ENCODE results near the gene SLC7A5.

DNA sequence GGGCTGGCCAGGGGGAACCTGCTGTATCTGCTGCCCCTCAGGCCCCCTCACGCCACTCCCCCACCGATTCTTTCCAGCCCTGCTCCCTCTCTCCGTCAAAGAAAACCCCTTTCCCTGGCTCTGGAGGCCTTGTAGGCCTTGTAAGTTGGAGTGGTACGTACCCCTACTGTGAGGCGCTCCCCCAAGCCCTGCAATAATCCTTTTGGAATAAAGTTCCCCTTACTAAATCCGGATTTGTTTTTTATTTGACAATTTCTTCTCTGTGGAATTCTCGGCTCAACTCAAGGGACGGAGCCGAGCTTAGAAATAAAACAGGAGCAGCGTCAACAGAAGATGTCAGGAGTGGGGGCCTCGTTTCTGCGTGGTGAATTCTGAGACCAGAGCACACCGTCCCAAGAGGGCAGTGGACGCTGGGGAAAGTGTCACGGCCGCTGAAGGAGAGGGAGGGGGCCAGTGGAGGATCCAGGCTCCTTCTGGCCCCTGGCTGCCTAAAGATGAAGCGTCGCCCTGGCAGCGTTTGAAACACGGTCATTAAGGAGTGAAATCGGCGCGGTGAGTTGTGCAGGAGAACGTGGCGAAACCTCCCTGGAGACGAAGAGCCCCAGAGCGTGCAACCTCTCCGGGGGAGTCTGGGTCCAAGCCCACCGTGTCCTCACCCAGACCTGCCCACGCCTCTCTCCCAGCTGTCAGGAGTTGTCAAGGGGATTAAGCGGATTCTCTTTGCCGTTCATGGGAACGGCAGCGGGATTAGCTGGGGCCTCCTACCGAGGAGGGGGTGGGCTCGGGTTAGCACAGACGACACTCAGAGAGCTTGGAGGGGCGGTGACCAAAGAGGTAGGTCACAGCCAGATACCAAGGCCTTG, 47.0 kb downstream of the SLC7A5 start:
- no peak for TF ChIP-seq NCOA2 (CRISPR knock-in tag; IDR thresholded peaks at IDR 0.05)
- TF ChIP-seq, protein P1, sequence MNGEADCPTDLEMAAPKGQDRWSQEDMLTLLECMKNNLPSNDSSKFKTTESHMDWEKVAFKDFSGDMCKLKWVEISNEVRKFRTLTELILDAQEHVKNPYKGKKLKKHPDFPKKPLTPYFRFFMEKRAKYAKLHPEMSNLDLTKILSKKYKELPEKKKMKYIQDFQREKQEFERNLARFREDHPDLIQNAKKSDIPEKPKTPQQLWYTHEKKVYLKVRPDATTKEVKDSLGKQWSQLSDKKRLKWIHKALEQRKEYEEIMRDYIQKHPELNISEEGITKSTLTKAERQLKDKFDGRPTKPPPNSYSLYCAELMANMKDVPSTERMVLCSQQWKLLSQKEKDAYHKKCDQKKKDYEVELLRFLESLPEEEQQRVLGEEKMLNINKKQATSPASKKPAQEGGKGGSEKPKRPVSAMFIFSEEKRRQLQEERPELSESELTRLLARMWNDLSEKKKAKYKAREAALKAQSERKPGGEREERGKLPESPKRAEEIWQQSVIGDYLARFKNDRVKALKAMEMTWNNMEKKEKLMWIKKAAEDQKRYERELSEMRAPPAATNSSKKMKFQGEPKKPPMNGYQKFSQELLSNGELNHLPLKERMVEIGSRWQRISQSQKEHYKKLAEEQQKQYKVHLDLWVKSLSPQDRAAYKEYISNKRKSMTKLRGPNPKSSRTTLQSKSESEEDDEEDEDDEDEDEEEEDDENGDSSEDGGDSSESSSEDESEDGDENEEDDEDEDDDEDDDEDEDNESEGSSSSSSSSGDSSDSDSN (CRISPR knock-in tag; IDR thresholded peaks at IDR 0.05), result no peak
- no peak for TF ChIP-seq HOXA9 (CRISPR knock-in tag; IDR thresholded peaks at IDR 0.05; ENCODE audit: borderline replicate concordance)
- no peak for TF ChIP-seq TP53 (CRISPR knock-in tag; conservative IDR thresholded peaks at IDR 0.05)
- no peak for TF ChIP-seq KAT8 (CRISPR knock-in tag; IDR thresholded peaks at IDR 0.05)
- TF ChIP-seq ZNF589 (CRISPR knock-in tag; conservative IDR thresholded peaks at IDR 0.05), result no peak
- TF ChIP-seq, protein P2, sequence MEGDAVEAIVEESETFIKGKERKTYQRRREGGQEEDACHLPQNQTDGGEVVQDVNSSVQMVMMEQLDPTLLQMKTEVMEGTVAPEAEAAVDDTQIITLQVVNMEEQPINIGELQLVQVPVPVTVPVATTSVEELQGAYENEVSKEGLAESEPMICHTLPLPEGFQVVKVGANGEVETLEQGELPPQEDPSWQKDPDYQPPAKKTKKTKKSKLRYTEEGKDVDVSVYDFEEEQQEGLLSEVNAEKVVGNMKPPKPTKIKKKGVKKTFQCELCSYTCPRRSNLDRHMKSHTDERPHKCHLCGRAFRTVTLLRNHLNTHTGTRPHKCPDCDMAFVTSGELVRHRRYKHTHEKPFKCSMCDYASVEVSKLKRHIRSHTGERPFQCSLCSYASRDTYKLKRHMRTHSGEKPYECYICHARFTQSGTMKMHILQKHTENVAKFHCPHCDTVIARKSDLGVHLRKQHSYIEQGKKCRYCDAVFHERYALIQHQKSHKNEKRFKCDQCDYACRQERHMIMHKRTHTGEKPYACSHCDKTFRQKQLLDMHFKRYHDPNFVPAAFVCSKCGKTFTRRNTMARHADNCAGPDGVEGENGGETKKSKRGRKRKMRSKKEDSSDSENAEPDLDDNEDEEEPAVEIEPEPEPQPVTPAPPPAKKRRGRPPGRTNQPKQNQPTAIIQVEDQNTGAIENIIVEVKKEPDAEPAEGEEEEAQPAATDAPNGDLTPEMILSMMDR (CRISPR knock-in tag; IDR thresholded peaks at IDR 0.05), result no peak
- no peak for TF ChIP-seq ZNF530 (CRISPR knock-in tag; IDR thresholded peaks at IDR 0.05; ENCODE audit: low read depth)
- TF ChIP-seq, protein P3, sequence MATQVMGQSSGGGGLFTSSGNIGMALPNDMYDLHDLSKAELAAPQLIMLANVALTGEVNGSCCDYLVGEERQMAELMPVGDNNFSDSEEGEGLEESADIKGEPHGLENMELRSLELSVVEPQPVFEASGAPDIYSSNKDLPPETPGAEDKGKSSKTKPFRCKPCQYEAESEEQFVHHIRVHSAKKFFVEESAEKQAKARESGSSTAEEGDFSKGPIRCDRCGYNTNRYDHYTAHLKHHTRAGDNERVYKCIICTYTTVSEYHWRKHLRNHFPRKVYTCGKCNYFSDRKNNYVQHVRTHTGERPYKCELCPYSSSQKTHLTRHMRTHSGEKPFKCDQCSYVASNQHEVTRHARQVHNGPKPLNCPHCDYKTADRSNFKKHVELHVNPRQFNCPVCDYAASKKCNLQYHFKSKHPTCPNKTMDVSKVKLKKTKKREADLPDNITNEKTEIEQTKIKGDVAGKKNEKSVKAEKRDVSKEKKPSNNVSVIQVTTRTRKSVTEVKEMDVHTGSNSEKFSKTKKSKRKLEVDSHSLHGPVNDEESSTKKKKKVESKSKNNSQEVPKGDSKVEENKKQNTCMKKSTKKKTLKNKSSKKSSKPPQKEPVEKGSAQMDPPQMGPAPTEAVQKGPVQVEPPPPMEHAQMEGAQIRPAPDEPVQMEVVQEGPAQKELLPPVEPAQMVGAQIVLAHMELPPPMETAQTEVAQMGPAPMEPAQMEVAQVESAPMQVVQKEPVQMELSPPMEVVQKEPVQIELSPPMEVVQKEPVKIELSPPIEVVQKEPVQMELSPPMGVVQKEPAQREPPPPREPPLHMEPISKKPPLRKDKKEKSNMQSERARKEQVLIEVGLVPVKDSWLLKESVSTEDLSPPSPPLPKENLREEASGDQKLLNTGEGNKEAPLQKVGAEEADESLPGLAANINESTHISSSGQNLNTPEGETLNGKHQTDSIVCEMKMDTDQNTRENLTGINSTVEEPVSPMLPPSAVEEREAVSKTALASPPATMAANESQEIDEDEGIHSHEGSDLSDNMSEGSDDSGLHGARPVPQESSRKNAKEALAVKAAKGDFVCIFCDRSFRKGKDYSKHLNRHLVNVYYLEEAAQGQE (IDR thresholded peaks at IDR 0.05; ENCODE audit: borderline replicate concordance in 1 of 2, low read depth in 1 of 2, low read length in 2 of 2), result no peak
- no peak for TF ChIP-seq HNRNPLL (IDR thresholded peaks at IDR 0.05; ENCODE audit: low read depth, low read length, poor library complexity, severe bottlenecking)
- no peak for TF ChIP-seq HDAC6 (IDR thresholded peaks at IDR 0.05; ENCODE audit: low read depth, low read length)
- TF ChIP-seq ZNF570 (CRISPR knock-in tag; IDR thresholded peaks at IDR 0.05; ENCODE audit: borderline replicate concordance), result no peak
